Brain microvascular endothelial cell (primary cell): ENCODE measurements around the gene KIAA1210.
A peak's percentile ranks its signal among the peaks of the same experiment; 100 is the strongest.

ENCODE experiments used
- DNase-seq: peaks from one replicate; pipeline ENCODE4 v3.0.0-alpha.2; 2020
- H3K27ac ChIP-seq: fragments of 250-450 bp; sonication (Bioruptor Pico); 2 replicates; pipeline ENCODE4 v1.5.1; 2020; ENCODE audit warnings: mild to moderate bottlenecking, moderate library complexity
- H3K27me3 ChIP-seq: fragments of 250-450 bp; sonication (Bioruptor Pico); replicated peaks from 2 replicates; pipeline ENCODE4 v1.5.1; 2020; ENCODE audit warnings: mild to moderate bottlenecking
- H3K36me3 ChIP-seq: fragments of 250-450 bp; sonication (Bioruptor Pico); replicated peaks from 2 replicates; pipeline ENCODE4 v1.5.1; 2020; ENCODE audit warnings: mild to moderate bottlenecking
- H3K4me3 ChIP-seq: 2 replicates; pipeline ENCODE4 v1.5.1; 2011; ENCODE audit warnings: low read depth, mild to moderate bottlenecking, control low read depth, low read length, moderate library complexity
- in situ Hi-C: cut with HindIII; loops from 2 replicates; pipeline ENCODE4 v1.10.0; 2017; ENCODE audit warnings: low sequenced_read_pairs, low pct_ligation_motif_present
- TF ChIP-seq, protein P1 (sequence below): IDR thresholded peaks from 2 replicates; pipeline ENCODE4 v1.5.1; 2011; ENCODE audit warnings: low read depth, mild to moderate bottlenecking, moderate library complexity, low read length, control low read depth, inconsistent platforms; ENCODE audit errors: missing control alignments

KIAA1210 gene

GRCh38 chrX:119155416-119156035 is 27.9 kb upstream of the KIAA1210 start:
- H3K4me3 ChIP-seq: no peak overlapping the region
- H3K36me3 ChIP-seq: no peaks in the 10 kb centered on the region
- in situ Hi-C loops: no loop called here
- H3K27ac ChIP-seq: no peak overlapping the region
- TF ChIP-seq, protein P1, sequence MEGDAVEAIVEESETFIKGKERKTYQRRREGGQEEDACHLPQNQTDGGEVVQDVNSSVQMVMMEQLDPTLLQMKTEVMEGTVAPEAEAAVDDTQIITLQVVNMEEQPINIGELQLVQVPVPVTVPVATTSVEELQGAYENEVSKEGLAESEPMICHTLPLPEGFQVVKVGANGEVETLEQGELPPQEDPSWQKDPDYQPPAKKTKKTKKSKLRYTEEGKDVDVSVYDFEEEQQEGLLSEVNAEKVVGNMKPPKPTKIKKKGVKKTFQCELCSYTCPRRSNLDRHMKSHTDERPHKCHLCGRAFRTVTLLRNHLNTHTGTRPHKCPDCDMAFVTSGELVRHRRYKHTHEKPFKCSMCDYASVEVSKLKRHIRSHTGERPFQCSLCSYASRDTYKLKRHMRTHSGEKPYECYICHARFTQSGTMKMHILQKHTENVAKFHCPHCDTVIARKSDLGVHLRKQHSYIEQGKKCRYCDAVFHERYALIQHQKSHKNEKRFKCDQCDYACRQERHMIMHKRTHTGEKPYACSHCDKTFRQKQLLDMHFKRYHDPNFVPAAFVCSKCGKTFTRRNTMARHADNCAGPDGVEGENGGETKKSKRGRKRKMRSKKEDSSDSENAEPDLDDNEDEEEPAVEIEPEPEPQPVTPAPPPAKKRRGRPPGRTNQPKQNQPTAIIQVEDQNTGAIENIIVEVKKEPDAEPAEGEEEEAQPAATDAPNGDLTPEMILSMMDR: no peak
- peak; percentile 29 for DNase-seq
- no peaks in the 10 kb centered on the region for H3K27me3 ChIP-seq

- Histone ChIP-seq H3K27me3 (no peaks in the 10 kb centered on the region), H3K4me3 (no peak overlapping the region), H3K36me3 (no peaks in the 10 kb centered on the region), H3K27ac (no peak overlapping the region)
- DNase-seq: no peak
- in situ Hi-C loops: no loop called here
- TF ChIP-seq, protein P1: no peak
These were observed 23.4 kb upstream of the KIAA1210 start for GRCh38 chrX:119151051-119151380.

- in situ Hi-C loops: no loop called here
- TF ChIP-seq, protein P1: no peak
- no peak for DNase-seq
- no peak overlapping the region for H3K27ac ChIP-seq
- H3K36me3 ChIP-seq: no peaks in the 10 kb centered on the region
- H3K4me3 ChIP-seq: no peak overlapping the region
- no peaks in the 10 kb centered on the region for H3K27me3 ChIP-seq
These were observed 22.8 kb upstream of the KIAA1210 start for GRCh38 chrX:119150163-119151050.

GRCh38 chrX:119147486-119147885 is 19.9 kb upstream of the KIAA1210 start:
- Histone ChIP-seq H3K27me3 (no peaks in the 10 kb centered on the region), H3K27ac (no peak overlapping the region), H3K4me3 (no peak overlapping the region), H3K36me3 (no peaks in the 10 kb centered on the region)
- TF ChIP-seq, protein P1: no peak
- in situ Hi-C loops: no loop called here
- DNase-seq: no peak

DNA sequence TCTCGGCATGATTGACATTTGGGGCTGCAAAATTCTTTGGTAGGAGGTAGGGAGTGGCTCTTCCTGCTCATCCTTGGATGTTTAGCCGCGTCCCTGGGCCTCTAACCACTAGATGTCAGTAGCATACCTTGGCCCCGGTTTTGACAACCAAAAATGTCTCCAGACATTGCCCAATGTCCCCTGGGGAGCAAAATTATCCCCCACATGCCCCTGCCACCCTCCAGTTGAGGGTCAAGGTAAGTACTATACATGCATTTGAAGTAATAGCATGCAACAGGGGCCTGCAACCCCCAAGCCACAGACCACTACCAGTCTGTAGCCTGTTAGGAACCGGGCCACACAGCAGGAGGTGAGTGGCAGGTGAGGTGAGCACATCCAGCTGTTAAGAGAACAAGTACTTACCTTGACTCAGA is 17.6 kb upstream of the KIAA1210 start:
- TF ChIP-seq, protein P1: peak; percentile 65
- Histone ChIP-seq H3K27ac (no peak overlapping the region), H3K4me3 (no peak overlapping the region), H3K27me3 (no peaks in the 10 kb centered on the region), H3K36me3 (no peaks in the 10 kb centered on the region)
- no peak for DNase-seq
- in situ Hi-C loops: no loop called here

DNA sequence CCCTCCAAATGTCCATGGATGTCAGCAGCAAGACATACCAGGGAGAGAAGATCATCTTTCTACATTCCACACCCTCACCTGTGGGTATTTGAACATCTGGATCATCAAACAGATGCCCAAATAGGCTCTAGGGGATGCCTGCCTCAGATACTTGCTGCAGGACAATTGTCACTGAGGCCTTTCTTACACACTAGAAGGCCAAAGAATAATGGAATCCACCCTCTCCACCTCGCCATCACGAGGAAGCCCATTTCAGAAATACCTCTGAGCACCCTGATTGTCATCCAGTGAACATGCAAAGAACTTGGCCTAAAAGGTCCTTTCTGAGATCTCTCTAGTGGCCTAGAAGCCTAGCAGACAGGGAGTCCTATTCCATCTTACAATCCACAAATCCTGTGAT is 6.9 kb upstream of the KIAA1210 start:
- Histone ChIP-seq H3K27ac (no peak overlapping the region), H3K36me3 (no peaks in the 10 kb centered on the region), H3K4me3 (no peak overlapping the region), H3K27me3 (no peaks in the 10 kb centered on the region)
- DNase-seq: no peak
- TF ChIP-seq, protein P1: no peak
- in situ Hi-C loops: no loop called here
